H9 (cell line): ENCODE data around the gene PSMD1. TPM values are rescaled to one million over a fixed set of nuclear protein-coding genes. Genes with fewer than 3 reads are reported as not detected.

Experiments
- DNase-seq: peaks from one replicate; pipeline ENCODE4 v3.0.0-alpha.2; 2017
- H2AFZ ChIP-seq: one replicate; pipeline ENCODE4 v1.6.1; 2013; ENCODE audit warnings: mild to moderate bottlenecking, low read length, control low read depth, moderate library complexity
- H2AK5ac ChIP-seq: 2 replicates; pipeline ENCODE4 v1.6.1; 2013; ENCODE audit warnings: low read length, control low read depth, mixed read lengths; ENCODE audit not compliant: insufficient read length
- H2BK120ac ChIP-seq: one replicate; pipeline ENCODE4 v1.6.1; 2013; ENCODE audit warnings: low read depth, mild to moderate bottlenecking, low read length, control low read depth, inconsistent platforms; ENCODE audit not compliant: poor library complexity, severe bottlenecking
- H2BK12ac ChIP-seq: 2 replicates; pipeline ENCODE4 v1.6.1; 2013; ENCODE audit warnings: low read length, control low read depth, mixed read lengths, low read depth; ENCODE audit not compliant: insufficient read length
- H2BK15ac ChIP-seq: 2 replicates; pipeline ENCODE4 v1.6.1; 2013; ENCODE audit warnings: low read depth, low read length, control low read depth
- H2BK20ac ChIP-seq: one replicate; pipeline ENCODE4 v1.6.1; 2013; ENCODE audit warnings: low read depth, mild to moderate bottlenecking, low read length, control low read depth, inconsistent platforms; ENCODE audit not compliant: poor library complexity, severe bottlenecking
- H2BK5ac ChIP-seq: 2 replicates; pipeline ENCODE4 v1.6.1; 2013; ENCODE audit warnings: low read length, control low read depth, mixed read lengths; ENCODE audit not compliant: insufficient read length
- H3K14ac ChIP-seq: 2 replicates; pipeline ENCODE4 v1.6.1; 2013; ENCODE audit warnings: low read length, control low read depth; ENCODE audit not compliant: insufficient read depth
- H3K18ac ChIP-seq: 2 replicates; pipeline ENCODE4 v1.6.1; 2013; ENCODE audit warnings: low read depth, mild to moderate bottlenecking, mixed read lengths, low read length, control low read depth; ENCODE audit not compliant: insufficient read length
- H3K23ac ChIP-seq: 2 replicates; pipeline ENCODE4 v1.6.1; 2013; ENCODE audit warnings: low read length, control low read depth, mixed read lengths, low read depth; ENCODE audit not compliant: insufficient read length
- H3K23me2 ChIP-seq: 2 replicates; pipeline ENCODE4 v1.6.1; 2013; ENCODE audit warnings: low read depth, mild to moderate bottlenecking, mixed read lengths, low read length, control low read depth; ENCODE audit not compliant: insufficient read length, poor library complexity, severe bottlenecking
- H3K27ac ChIP-seq: 2 replicates; pipeline ENCODE4 v1.5.1; 2013; ENCODE audit warnings: low read length, control low read depth, mixed read lengths, low read depth; ENCODE audit not compliant: insufficient read length
- H3K27me3 ChIP-seq: 2 replicates; pipeline ENCODE4 v1.6.1; 2013; ENCODE audit warnings: low read length, control low read depth, inconsistent platforms; ENCODE audit not compliant: insufficient read depth
- H3K4ac ChIP-seq: 2 replicates; pipeline ENCODE4 v1.6.1; 2013; ENCODE audit warnings: low read depth, mild to moderate bottlenecking, control low read depth, inconsistent platforms, low read length, moderate library complexity
- H3K4me1 ChIP-seq: 2 replicates; pipeline ENCODE4 v1.6.1; 2013; ENCODE audit warnings: low read length, control low read depth, inconsistent platforms; ENCODE audit not compliant: insufficient read depth
- H3K4me2 ChIP-seq: 2 replicates; pipeline ENCODE4 v1.6.1; 2013; ENCODE audit warnings: low read length, control low read depth, mixed read lengths; ENCODE audit not compliant: insufficient read length, insufficient read depth
- H3K56ac ChIP-seq: 2 replicates; pipeline ENCODE4 v1.6.1; 2013; ENCODE audit warnings: low read depth, mild to moderate bottlenecking, mixed read lengths, low read length, control low read depth; ENCODE audit not compliant: insufficient read length
- H3K79me1 ChIP-seq: 2 replicates; pipeline ENCODE4 v1.6.1; 2013; ENCODE audit warnings: low read depth, mild to moderate bottlenecking, moderate library complexity, low read length, control low read depth, inconsistent platforms; ENCODE audit not compliant: insufficient read depth, poor library complexity, severe bottlenecking
- H3K79me2 ChIP-seq: 2 replicates; pipeline ENCODE4 v1.6.1; 2013; ENCODE audit warnings: low read length, control low read depth, inconsistent platforms; ENCODE audit not compliant: insufficient read depth
- H3K9ac ChIP-seq: 2 replicates; pipeline ENCODE4 v1.6.1; 2013; ENCODE audit warnings: low read length, control low read depth, mixed read lengths; ENCODE audit not compliant: insufficient read length; ENCODE audit errors: extremely low read depth
- H3K9me3 ChIP-seq: one replicate; pipeline ENCODE4 v1.6.1; 2013; ENCODE audit warnings: low read depth, low read length, inconsistent platforms; ENCODE audit not compliant: control insufficient read depth
- H3T11ph ChIP-seq: one replicate; pipeline ENCODE4 v1.6.1; 2013; ENCODE audit warnings: mild to moderate bottlenecking, low read length, control low read depth, inconsistent platforms
- H4K20me1 ChIP-seq: one replicate; pipeline ENCODE4 v1.6.1; 2013; ENCODE audit not compliant: control insufficient read depth, insufficient read length, insufficient read depth
- H4K5ac ChIP-seq: 2 replicates; pipeline ENCODE4 v1.6.1; 2013; ENCODE audit warnings: low read depth, mild to moderate bottlenecking, mixed read lengths, low read length, control low read depth; ENCODE audit not compliant: insufficient read length
- H4K8ac ChIP-seq: replicated peaks from 2 replicates; pipeline ENCODE4 v1.6.1; 2013; ENCODE audit warnings: low read length, control low read depth, mixed read lengths, low read depth; ENCODE audit not compliant: insufficient read length
- H4K91ac ChIP-seq: 2 replicates; pipeline ENCODE4 v1.6.1; 2013; ENCODE audit warnings: low read depth, mild to moderate bottlenecking, moderate library complexity, mixed read lengths, low read length, control low read depth; ENCODE audit not compliant: insufficient read length
- H3K27ac Mint-ChIP-seq, 3 experiments: 2 replicates in 2 of 3; 3 replicates in 1 of 3; pipeline ENCODE4 v1.8.0; 2020 to 2021; ENCODE audit warnings: mixed read lengths in 3 of 3, mild to moderate bottlenecking in 1 of 3, moderate library complexity in 1 of 3
- H3K27me3 Mint-ChIP-seq: 2 replicates; pipeline ENCODE4 v1.8.0; 2021; ENCODE audit warnings: low read depth, mild to moderate bottlenecking, moderate library complexity, mixed read lengths
- H3K36me3 Mint-ChIP-seq, 3 experiments: 2 replicates in 2 of 3; 3 replicates in 1 of 3; pipeline ENCODE4 v1.8.0; 2020 to 2021; ENCODE audit warnings: low read depth in 3 of 3, mixed read lengths in 3 of 3; ENCODE audit not compliant: insufficient read depth in 1 of 3
- H3K4me1 Mint-ChIP-seq, 2 experiments: 2 replicates each; pipeline ENCODE4 v1.8.0; 2020; ENCODE audit warnings: mixed read lengths in 2 of 2
- H3K4me3 Mint-ChIP-seq, 2 experiments: 2 replicates in 1 of 2; 3 replicates in 1 of 2; pipeline ENCODE4 v1.8.0; 2020 to 2021; ENCODE audit warnings: mild to moderate bottlenecking in 2 of 2, mixed read lengths in 2 of 2, moderate library complexity in 1 of 2
- H3K9me3 Mint-ChIP-seq, 2 experiments: 2 replicates in 1 of 2; 3 replicates in 1 of 2; pipeline ENCODE4 v1.8.0; 2020; ENCODE audit warnings: mild to moderate bottlenecking in 2 of 2, mixed read lengths in 2 of 2, moderate library complexity in 1 of 2
- WGBS: extraction: QIAGEN DNeasy Blood & Tissue Kit; methylation state at CpG from one replicate; pipeline ENCODE4 v1.1.7; 2013; ENCODE audit warnings: missing lambda C conversion rate, low lambda C conversion rate, mixed read lengths; ENCODE audit not compliant: insufficient read length; ENCODE audit errors: extremely low coverage; 5-methylcytosine and 5-hydroxymethylcytosine counted together
- total RNA-seq: library from RNA; stranded (reverse); gene quantifications from 2 replicates; pipeline ENCODE4 v1.2.1, GENCODE V29; 2021
- TF ChIP-seq, protein P1 (sequence below): fragments of 200-600 bp; sonication (generic); conservative IDR thresholded peaks from 3 replicates; pipeline ENCODE4 v1.8.0; 2021; ENCODE audit warnings: antibody characterized with exemption, mild to moderate bottlenecking

The PSMD1 gene
- total RNA-seq, 1 experiment from 2014 or later: 166 TPM

DNA sequence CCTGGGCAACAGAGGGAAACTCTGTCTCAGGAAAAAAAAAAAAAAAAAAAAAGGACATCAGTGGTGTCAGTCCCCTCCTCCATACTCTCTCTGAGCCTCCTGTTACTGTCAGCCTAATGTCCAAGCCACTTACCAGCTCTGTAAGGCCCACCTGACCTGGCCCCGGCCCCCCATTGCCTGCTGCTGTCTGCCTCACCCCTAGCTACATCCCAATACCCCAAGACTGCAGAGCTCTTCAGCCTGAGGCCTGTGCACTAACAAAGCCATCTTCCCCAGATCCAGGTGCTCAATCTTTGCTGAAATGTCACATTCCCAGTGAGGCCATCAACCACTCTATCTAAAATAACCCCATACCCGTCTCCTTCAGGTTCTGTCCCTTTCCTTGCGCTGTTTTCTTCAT is 147.5 kb downstream of the PSMD1 start:
- Histone ChIP-seq H2BK5ac (no peak overlapping the region), H2BK12ac (no peak overlapping the region), H2AFZ (no peak overlapping the region), H3K27me3 (no peaks in the 10 kb centered on the region), H3K79me2 (no peaks in the 10 kb centered on the region; the same call in 1 of the 2 replicates), H3K56ac (no peak overlapping the region), H3K79me1 (no peaks in the 10 kb centered on the region), H3T11ph (no peak overlapping the region), H4K91ac (no peak overlapping the region), H3K23ac (no peak overlapping the region), H3K4me1 (no peaks in the 10 kb centered on the region), H4K8ac (no peak overlapping the region), H2AK5ac (no peak overlapping the region), H4K20me1 (no peaks in the 10 kb centered on the region), H2BK15ac (no peak overlapping the region), H3K27ac (no peak overlapping the region), H3K9ac (no peak overlapping the region), H2BK120ac (no peak overlapping the region), H4K5ac (no peak overlapping the region), H3K14ac (no peak overlapping the region), H3K9me3 (no peaks in the 10 kb centered on the region), H3K4me2 (no peak overlapping the region), H2BK20ac (no peak overlapping the region), H3K23me2 (no peaks in the 10 kb centered on the region), H3K4ac (no peak overlapping the region), H3K18ac (no peak overlapping the region)
- H3K27ac Mint-ChIP-seq: peak overlapping the region in 1 of 3 experiments; percentile 2; a peak in 1 of 7 replicates
- TF ChIP-seq, protein P1, sequence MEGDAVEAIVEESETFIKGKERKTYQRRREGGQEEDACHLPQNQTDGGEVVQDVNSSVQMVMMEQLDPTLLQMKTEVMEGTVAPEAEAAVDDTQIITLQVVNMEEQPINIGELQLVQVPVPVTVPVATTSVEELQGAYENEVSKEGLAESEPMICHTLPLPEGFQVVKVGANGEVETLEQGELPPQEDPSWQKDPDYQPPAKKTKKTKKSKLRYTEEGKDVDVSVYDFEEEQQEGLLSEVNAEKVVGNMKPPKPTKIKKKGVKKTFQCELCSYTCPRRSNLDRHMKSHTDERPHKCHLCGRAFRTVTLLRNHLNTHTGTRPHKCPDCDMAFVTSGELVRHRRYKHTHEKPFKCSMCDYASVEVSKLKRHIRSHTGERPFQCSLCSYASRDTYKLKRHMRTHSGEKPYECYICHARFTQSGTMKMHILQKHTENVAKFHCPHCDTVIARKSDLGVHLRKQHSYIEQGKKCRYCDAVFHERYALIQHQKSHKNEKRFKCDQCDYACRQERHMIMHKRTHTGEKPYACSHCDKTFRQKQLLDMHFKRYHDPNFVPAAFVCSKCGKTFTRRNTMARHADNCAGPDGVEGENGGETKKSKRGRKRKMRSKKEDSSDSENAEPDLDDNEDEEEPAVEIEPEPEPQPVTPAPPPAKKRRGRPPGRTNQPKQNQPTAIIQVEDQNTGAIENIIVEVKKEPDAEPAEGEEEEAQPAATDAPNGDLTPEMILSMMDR: no peak
- H3K4me3 Mint-ChIP-seq: no peak overlapping the region
- peaks cover 3 to 8% of the 10 kb centered on the region in 2 experiments; a peak in 4 of 5 replicates for H3K9me3 Mint-ChIP-seq
- peaks cover 19 to 54% (median 36%) of the 10 kb centered on the region in 3 experiments for H3K36me3 Mint-ChIP-seq
- H3K27me3 Mint-ChIP-seq: no peaks in the 10 kb centered on the region
- no CpG with 5 or more reads among the region's 3 CpGs for WGBS
- peaks cover 15 to 16% of the 10 kb centered on the region in 2 experiments for H3K4me1 Mint-ChIP-seq
- no peak for DNase-seq
